Suppressor macrophage (primary cell): ENCODE results near the gene ZNF804B.
A peak's percentile ranks its signal among the peaks of the same experiment; 100 is the strongest.

ENCODE experiments used
- DNase-seq, 4 experiments: peaks; one replicate each; pipeline ENCODE4 v3.0.0-alpha.2; 2020 to 2022

The ZNF804B gene

DNA sequence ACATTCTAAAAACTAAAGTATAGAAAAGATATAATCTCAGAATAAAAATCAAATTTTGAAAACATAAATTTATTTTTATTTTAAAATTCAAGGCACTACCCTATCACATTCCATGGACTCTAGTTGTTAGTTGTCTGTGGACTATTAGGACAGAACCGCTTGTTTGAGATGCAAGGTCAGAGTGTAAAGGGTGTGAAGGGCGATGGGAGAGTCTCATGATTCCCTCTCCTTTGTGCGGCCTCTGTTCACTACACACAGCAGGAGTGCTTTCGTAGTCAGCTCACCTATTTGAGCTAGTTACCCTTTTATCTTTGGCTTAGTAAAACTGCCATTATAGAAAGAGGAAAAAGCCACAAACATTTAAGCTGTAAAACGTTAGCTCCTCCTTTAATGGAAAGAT lies 225.8 kb downstream of the ZNF804B start:
- DNase-seq: no peak

DNA sequence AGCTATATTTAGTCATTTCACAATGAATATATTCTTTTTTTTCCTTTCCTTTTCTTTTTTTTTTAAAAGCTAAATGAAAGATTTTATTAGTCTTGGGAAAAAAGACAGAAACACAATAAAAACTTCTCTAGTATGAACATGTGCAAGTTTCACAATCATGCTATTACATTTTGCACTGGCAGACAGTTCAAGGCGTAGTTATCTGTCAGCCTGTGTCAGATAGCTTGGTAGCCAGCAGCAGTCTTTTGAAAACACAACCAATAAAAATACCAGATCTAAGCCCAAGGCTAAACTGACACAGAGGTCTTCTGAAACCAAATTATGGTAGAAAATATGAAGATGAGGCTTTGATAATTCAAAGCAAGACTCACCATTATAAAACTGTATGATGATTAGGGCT lies 241.8 kb downstream of the ZNF804B start:
- DNase-seq: no peak

DNA sequence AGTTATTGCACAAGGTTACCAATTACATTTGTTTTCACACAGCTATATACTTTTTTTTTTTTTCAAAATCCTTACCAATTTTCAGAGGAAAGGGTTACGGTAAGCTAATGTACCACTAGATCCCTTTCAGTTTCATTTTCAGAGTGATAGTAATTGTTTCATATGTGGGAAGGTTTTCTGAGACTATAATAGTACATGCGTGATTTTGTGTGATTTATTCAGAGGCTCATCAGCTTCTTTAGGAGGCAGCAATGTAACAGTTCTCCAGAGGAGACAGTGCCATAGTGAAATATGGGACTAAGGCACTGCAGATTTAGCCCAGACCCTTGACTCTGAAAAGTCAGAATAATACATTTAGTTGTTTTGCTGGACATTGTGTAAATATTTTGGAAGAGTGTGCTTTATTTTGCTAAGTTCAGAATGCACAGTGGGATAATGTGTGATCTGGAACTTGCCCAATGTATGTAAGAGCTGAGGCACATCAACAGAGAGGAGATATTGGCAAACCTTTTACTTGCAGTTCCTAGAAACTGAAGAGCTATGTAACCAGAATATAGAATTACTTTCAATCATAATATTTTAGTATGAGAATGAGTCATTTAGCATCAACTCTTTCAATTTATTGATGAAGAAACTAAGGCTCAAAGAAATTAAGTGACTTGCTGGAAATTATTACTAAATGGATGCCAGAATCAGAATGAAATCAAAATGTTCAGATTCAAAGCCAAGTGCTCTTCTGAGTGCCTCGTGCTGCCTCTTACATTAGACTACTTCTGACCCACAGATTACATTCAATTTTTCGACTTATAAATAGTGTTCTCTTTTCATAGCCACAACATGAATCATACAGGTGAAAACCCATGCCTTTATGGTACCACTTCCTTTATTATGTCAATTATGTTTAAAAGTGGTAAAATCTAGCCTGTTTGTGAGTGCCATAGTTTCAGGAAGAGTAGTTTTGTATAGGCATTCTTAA lies 243.8 kb downstream of the ZNF804B start:
- no peak for DNase-seq

- no peak for DNase-seq
These were observed 252.5 kb downstream of the ZNF804B start for GRCh38 chr7:89012016-89012415.

- peak in 2 of 4 experiments; percentile 49 to 64 for DNase-seq
These were observed 258.2 kb downstream of the ZNF804B start for GRCh38 chr7:89017695-89018094.

DNA sequence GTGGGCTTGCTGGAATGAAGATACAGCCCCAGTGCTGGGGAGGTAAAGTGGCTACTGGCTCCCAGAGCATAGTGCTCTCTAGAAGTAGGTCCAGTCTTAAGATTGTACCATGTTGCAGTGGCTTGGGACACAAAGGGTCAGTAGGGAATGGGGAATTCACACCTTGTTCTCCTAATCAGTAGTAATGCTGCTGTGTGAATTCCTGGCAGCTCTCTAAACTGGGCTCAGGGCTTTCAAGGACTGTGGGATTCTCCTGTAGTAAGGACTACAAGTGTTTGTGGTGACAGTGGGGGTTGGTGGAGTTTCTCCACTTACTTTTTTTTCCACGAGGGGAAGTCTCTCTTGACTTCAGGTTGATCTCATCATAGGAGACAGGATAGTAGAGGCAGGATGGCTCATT lies 262.2 kb downstream of the ZNF804B start:
- DNase-seq: no peak

DNA sequence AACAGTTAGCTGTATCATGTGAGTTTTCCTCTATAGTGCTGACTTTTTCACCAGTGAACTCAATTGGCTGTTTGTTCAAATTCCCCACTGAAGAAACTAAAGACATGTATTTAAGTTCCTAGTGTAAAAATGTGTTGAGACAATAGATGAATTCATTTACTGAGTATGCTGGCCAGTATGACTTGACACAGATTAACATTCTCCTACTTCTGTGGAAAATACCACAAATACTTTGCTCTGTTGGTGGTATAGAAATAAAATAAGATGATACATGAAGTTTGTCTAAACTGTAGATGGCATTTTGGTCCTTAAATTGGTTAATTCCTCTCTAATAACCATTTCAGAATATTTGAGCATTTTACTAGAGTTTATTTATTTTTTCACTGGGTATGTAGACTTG lies 263.7 kb downstream of the ZNF804B start:
- DNase-seq: no peak

GRCh38 chr7:89023877-89024276 lies 264.4 kb downstream of the ZNF804B start:
- no peak for DNase-seq

DNA sequence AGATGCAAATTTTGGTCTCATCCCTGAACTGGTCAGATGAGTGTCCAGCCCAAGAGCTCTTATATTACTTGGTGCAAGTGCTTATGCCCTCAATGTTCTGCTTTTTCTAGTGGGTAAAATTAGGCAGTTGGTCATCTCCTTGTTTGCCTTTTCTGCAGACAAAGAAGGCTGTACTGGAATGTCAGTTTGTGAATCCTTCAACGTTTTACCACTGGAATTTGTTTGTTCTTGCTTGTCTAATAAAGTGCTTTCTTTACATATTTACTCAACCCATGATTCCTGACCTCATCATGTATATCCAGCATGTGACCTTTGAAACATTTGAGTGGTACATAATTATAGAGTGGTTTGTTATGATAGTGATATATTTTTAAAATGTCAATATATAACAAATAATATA lies 268.3 kb downstream of the ZNF804B start:
- no peak for DNase-seq

DNA sequence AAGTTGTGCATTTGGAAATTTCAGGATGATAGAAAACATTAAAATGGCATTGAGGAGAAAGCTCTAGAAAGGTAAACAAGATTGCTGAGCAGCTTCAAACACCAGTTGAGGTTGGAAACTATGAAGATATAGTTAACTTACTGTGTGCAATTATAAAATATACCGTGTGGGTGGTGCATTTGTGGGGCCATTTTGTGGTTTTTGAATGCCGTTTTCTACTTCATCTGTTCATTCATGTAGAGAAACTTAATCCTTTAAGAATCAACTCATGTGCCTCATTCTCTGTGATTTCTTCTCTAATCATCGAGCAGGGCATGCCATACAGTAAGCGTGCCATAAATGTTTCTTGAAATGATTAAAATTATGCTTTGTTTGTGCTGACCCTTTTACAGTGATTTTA lies 268.8 kb downstream of the ZNF804B start:
- DNase-seq: no peak

GRCh38 chr7:89029864-89030263 lies 270.4 kb downstream of the ZNF804B start:
- peak in 3 of 4 experiments; percentile 29 to 50 (median 32) for DNase-seq

DNA sequence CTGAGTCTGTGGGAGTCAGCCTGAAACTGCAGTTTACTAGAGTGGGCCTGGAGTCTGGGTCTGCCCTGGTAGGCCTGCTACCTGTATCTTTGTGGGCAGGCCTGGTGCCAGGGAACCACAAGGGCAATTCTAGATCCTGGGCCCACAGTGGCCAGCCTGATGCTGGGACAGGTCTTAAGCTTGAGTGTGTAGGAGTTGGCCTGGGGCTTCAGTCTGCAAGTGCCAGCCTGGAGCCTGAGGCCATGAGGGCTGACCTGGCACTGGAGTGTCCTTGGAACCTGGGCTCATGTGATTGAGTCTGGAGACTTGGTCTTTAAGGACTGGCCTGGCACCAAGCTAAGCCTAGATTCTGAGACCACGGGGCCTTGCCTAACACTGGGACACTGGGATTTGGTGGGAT lies 281.7 kb downstream of the ZNF804B start:
- DNase-seq: no peak

GRCh38 chr7:89042940-89043339 lies 283.4 kb downstream of the ZNF804B start:
- no peak for DNase-seq

GRCh38 chr7:89049043-89049442 lies 289.5 kb downstream of the ZNF804B start:
- DNase-seq: no peak

DNA sequence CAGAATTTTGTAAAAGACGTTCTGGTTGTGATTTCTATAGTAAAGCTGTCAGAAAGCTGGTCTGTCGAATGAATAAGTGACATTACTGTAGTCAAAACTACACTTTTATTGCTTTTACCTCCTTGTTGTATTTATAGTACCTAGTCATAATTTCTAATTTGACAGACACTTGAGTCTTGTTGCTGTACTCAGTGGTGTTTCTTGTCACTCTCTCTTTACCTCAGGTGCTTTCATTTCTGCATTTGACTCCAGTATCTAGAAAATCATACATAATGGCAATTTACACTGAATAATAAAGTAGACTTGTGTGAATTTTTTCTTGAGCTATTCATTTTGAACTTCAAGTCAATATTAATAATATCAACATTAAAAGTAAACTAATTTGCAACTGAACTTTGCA lies 293.6 kb downstream of the ZNF804B start:
- no peak for DNase-seq

- DNase-seq: peak in 1 of 4 experiments; percentile 4
These were observed 294.9 kb downstream of the ZNF804B start for GRCh38 chr7:89054361-89054760.

- no peak for DNase-seq
These were observed 300.7 kb downstream of the ZNF804B start for GRCh38 chr7:89060234-89060633.

- no peak for DNase-seq
These were observed 305.3 kb downstream of the ZNF804B start for GRCh38 chr7:89064831-89065230.

DNA sequence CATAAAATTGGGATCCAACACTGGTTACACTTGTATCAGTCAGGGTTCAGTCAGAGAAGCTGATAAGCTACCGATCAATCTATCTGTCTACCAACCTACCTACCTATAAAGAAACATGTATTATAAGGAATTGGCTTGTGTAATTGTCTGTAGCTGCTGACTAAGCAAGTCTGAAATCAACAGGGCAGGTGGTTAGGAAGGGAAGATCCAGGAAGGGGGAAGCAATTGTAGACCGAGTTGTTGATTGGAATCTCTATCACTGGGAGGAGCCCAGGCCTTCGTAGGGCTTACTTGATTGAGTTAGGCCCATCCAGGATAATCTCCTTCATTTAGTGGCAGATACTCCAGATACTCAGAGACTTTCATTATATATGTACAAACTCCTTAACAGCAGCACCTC lies 307.5 kb downstream of the ZNF804B start:
- DNase-seq: no peak

DNA sequence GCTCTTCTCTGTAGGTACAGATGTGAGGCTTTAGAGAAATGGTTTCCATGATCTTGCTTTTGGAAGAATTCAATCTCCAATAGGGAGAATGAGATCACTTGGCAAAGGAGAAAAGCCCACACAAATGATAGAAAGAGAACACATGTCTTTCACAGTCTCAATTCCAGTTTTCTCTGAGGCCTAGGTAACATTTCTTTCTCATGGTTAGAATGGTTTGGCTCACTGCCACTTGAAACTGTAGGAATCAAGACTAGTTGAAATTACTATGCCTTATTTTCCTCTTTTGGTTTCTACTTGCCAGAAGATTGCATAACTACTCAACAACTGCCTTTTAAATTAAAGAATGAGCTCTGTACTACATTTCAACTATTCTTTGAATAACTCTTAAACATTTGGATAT lies 312.6 kb downstream of the ZNF804B start:
- peak in 2 of 4 experiments; percentile 8 to 48 for DNase-seq

DNA sequence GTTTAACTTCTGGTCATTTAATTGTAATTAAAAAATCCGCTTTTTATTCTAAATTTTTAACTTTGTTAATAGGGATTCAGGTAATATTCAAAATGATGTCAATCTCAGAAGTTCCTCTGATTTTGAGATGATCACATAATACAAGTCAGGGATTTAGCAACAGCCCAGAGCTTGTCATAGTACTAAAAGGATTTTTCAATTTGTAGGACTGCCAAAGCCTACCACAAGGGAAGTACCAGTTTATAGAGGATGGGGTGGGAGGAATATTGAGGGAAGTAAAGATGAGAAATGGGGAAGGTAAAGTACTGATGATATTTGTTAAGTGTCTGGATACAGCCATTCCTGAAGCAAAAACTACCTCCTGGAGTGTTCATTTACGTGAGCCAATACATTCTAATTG lies 314.3 kb downstream of the ZNF804B start:
- DNase-seq: peak; percentile 24 to 66 (median 45)

DNA sequence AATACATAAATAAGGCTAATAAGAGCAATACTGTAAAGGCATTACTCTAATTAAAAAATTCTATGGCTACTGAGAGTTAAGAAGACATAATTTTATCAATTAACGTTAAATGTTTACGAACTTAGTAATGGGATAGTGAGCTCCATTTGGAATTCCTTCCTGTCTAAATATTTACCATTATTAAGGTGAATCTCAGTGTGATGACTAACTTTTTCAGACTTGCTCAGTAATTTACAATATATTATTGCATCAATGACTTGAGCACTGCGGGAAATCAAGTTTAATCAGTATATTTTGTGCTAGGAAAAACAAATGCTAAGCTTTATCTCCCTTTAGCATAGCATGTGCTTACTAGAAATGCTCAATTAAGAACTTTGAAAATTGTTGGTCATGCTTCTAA lies 318.5 kb downstream of the ZNF804B start:
- no peak for DNase-seq

GRCh38 chr7:89085580-89085979 lies 326.1 kb downstream of the ZNF804B start:
- no peak for DNase-seq

- no peak for DNase-seq
These were observed 332.1 kb downstream of the ZNF804B start for GRCh38 chr7:89091550-89091949.

- no peak for DNase-seq
These were observed 334.8 kb downstream of the ZNF804B start for GRCh38 chr7:89094269-89094668.
